Keratinocyte (primary cell): ENCODE measurements around the gene COL21A1. TPM values are rescaled to one million over a fixed set of nuclear protein-coding genes. Genes with fewer than 3 reads are reported as not detected.

Source experiments
- DNase-seq: peaks from one replicate; pipeline ENCODE4 v3.0.0-alpha.2; 2011; ENCODE audit warnings: low read depth, missing footprints, low spot score
- FAIRE-seq: peaks from 2 replicates; lab custom pipeline; 2011; peaks lifted over from hg19 to GRCh38; lab: Jason Lieb, UNC
- H2AFZ ChIP-seq: 2 replicates; pipeline ENCODE4 v1.6.0; 2012; ENCODE audit warnings: low read length, control low read depth, inconsistent platforms; ENCODE audit not compliant: control insufficient read depth
- H3K27ac ChIP-seq: 2 replicates; pipeline ENCODE4 v1.5.1; 2011; ENCODE audit warnings: low read length; ENCODE audit not compliant: control insufficient read depth, insufficient read depth
- H3K27me3 ChIP-seq: 3 replicates; pipeline ENCODE4 v1.6.0; 2011; ENCODE audit warnings: low read length; ENCODE audit not compliant: control insufficient read depth, insufficient read depth; ENCODE audit errors: extremely low read depth
- H3K36me3 ChIP-seq, 2 experiments: 2 replicates in 1 of 2; 3 replicates in 1 of 2; pipeline ENCODE4 v1.5.1; 2011; ENCODE audit warnings: low read length in 2 of 2, mild to moderate bottlenecking in 1 of 2; ENCODE audit not compliant: control insufficient read depth in 2 of 2, insufficient read depth in 2 of 2; ENCODE audit errors: extremely low read depth in 1 of 2
- H3K4me1 ChIP-seq: 3 replicates; pipeline ENCODE4 v1.5.1; 2011; ENCODE audit warnings: low read length; ENCODE audit not compliant: control insufficient read depth, insufficient read depth; ENCODE audit errors: extremely low read depth
- H3K4me2 ChIP-seq: 3 replicates; pipeline ENCODE4 v1.6.0; 2011; ENCODE audit warnings: low read depth, low read length; ENCODE audit not compliant: control insufficient read depth, insufficient read depth; ENCODE audit errors: extremely low read depth
- H3K4me3 ChIP-seq, 3 experiments: fragments of 200-600 bp in 1 of 3; sonication (generic) in 1 of 3; 2 replicates in 2 of 3; 3 replicates in 1 of 3; pipeline ENCODE4 v1.5.1; 2011 to 2016; ENCODE audit warnings: low read length in 3 of 3, mild to moderate bottlenecking in 3 of 3, control low read depth in 2 of 3, inconsistent platforms in 1 of 3, low read depth in 1 of 3, mixed read lengths in 1 of 3, mixed run types in 1 of 3, moderate library complexity in 1 of 3; ENCODE audit not compliant: control insufficient read depth in 2 of 3, insufficient read depth in 2 of 3; ENCODE audit errors: extremely low read depth in 1 of 3
- H3K79me2 ChIP-seq: 2 replicates; pipeline ENCODE4 v1.6.0; 2012; ENCODE audit warnings: low read length; ENCODE audit not compliant: control insufficient read depth, insufficient read depth
- H3K9ac ChIP-seq: 3 replicates; pipeline ENCODE4 v1.6.0; 2011; ENCODE audit warnings: low read length; ENCODE audit not compliant: control insufficient read depth, insufficient read depth; ENCODE audit errors: extremely low read depth
- H3K9me1 ChIP-seq: 3 replicates; pipeline ENCODE4 v1.6.0; 2011; ENCODE audit warnings: low read length; ENCODE audit not compliant: control insufficient read depth, insufficient read depth; ENCODE audit errors: extremely low read depth
- H3K9me3 ChIP-seq: 2 replicates; pipeline ENCODE4 v1.5.1; 2012; ENCODE audit warnings: low read depth, low read length; ENCODE audit not compliant: control insufficient read depth
- H4K20me1 ChIP-seq: 3 replicates; pipeline ENCODE4 v1.6.0; 2011; ENCODE audit warnings: low read length; ENCODE audit not compliant: control insufficient read depth, insufficient read depth; ENCODE audit errors: extremely low read depth
- EZH2 ChIP-seq: IDR thresholded peaks from one replicate; pipeline ENCODE4 v1.6.1; 2012; ENCODE audit warnings: inconsistent platforms, mild to moderate bottlenecking, low read length, moderate library complexity
- dilution Hi-C: fragments of 300-500 bp; cut with MboI; formaldehyde crosslinking; loops from one replicate; pipeline ENCODE4 v1.7.0; 2020; ENCODE audit warnings: low sequenced_read_pairs; ENCODE audit not compliant: extremely low pct_ligation_motif_present
- polyA plus RNA-seq, 5 experiments: library from polyadenylated mRNA; depleted of rRNA in 3 of 5; stranded (reverse) in 3 of 5; stranded (forward) in 1 of 5; unstranded in 1 of 5; fragments of >200 nt; gene quantifications; 1 replicate in 1 of 5; 2 replicates in 3 of 5; 3 replicates in 1 of 5; pipeline versions ENCODE4 v1.2.1 to v1.2.3, GENCODE V29; 2011 to 2012; ENCODE audit warnings: missing spikeins in 2 of 5, low read depth in 1 of 5, low replicate concordance in 1 of 5
- TF ChIP-seq, protein P1 (sequence below), 3 experiments: IDR thresholded peaks in 1 of 3; conservative IDR thresholded peaks in 1 of 3; optimal IDR thresholded peaks in 1 of 3; 2 replicates in 2 of 3; 3 replicates in 1 of 3; pipeline versions ENCODE3 to v1.5.1; 2011; ENCODE audit warnings: low read length in 3 of 3, mild to moderate bottlenecking in 3 of 3, moderate library complexity in 2 of 3, control low read depth in 1 of 3, inconsistent platforms in 1 of 3; ENCODE audit not compliant: insufficient read depth in 2 of 3; ENCODE audit errors: extremely low read depth in 1 of 3

Gene COL21A1
- polyA plus RNA-seq, 1 donor (not counting 4 experiments of a cell fraction or from before 2014, with no cell fraction given), result 0.16 TPM

GRCh38 chr6:56160489-56160888 lies 86.9 kb downstream of the COL21A1 start:
- H3K79me2 ChIP-seq, result no peaks in the 10 kb centered on the region
- H3K36me3 ChIP-seq, result no peaks in the 10 kb centered on the region
- H2AFZ ChIP-seq, result no peak overlapping the region
- no peaks in the 10 kb centered on the region for H3K27me3 ChIP-seq
- FAIRE-seq (no peak), DNase-seq (no peak)
- no peak overlapping the region for H3K4me3 ChIP-seq
- H3K4me1 ChIP-seq, result no peaks in the 10 kb centered on the region
- no peak overlapping the region for H3K9ac ChIP-seq
- H3K9me3 ChIP-seq, result no peaks in the 10 kb centered on the region
- no peak overlapping the region for H3K4me2 ChIP-seq
- dilution Hi-C loops, result no loop called here
- H3K9me1 ChIP-seq, result no peaks in the 10 kb centered on the region
- H4K20me1 ChIP-seq, result no peaks in the 10 kb centered on the region
- no peak overlapping the region for H3K27ac ChIP-seq
- TF ChIP-seq, protein P1, sequence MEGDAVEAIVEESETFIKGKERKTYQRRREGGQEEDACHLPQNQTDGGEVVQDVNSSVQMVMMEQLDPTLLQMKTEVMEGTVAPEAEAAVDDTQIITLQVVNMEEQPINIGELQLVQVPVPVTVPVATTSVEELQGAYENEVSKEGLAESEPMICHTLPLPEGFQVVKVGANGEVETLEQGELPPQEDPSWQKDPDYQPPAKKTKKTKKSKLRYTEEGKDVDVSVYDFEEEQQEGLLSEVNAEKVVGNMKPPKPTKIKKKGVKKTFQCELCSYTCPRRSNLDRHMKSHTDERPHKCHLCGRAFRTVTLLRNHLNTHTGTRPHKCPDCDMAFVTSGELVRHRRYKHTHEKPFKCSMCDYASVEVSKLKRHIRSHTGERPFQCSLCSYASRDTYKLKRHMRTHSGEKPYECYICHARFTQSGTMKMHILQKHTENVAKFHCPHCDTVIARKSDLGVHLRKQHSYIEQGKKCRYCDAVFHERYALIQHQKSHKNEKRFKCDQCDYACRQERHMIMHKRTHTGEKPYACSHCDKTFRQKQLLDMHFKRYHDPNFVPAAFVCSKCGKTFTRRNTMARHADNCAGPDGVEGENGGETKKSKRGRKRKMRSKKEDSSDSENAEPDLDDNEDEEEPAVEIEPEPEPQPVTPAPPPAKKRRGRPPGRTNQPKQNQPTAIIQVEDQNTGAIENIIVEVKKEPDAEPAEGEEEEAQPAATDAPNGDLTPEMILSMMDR (optimal IDR thresholded peaks at IDR 0.05 in 1 of 3, IDR thresholded peaks at IDR 0.05 in 1 of 3, conservative IDR thresholded peaks at IDR 0.05 in 1 of 3; ENCODE audit: extremely low read depth in 1 of 3, insufficient read depth in 2 of 3, low read length in 3 of 3), result no peak
- no peak for TF ChIP-seq EZH2

- no peak for FAIRE-seq
Observed at GRCh38 chr6:56158571-56158970, 88.8 kb downstream of the COL21A1 start.

More at GRCh38 chr6:56158571-56158970, 88.8 kb downstream of the COL21A1 start:
- Histone ChIP-seq H3K79me2 (no peaks in the 10 kb centered on the region), H3K36me3 (no peaks in the 10 kb centered on the region), H4K20me1 (no peaks in the 10 kb centered on the region), H3K9ac (no peak overlapping the region), H3K4me2 (no peak overlapping the region), H3K27me3 (no peaks in the 10 kb centered on the region), H3K9me1 (no peaks in the 10 kb centered on the region), H3K4me3 (no peak overlapping the region), H3K27ac (no peak overlapping the region), H3K9me3 (no peaks in the 10 kb centered on the region), H3K4me1 (no peaks in the 10 kb centered on the region), H2AFZ (no peak overlapping the region)
- dilution Hi-C loops, result no loop called here
- TF ChIP-seq, protein P1 (optimal IDR thresholded peaks at IDR 0.05 in 1 of 3, IDR thresholded peaks at IDR 0.05 in 1 of 3, conservative IDR thresholded peaks at IDR 0.05 in 1 of 3; ENCODE audit: extremely low read depth in 1 of 3, insufficient read depth in 2 of 3, low read length in 3 of 3), result no peak
- TF ChIP-seq EZH2, result no peak
- no peak for DNase-seq
